ENCODE results near the gene CAMK1D. TPM values are rescaled to one million over a fixed set of nuclear protein-coding genes. Genes with fewer than 3 reads are reported as not detected.
A peak's percentile ranks its signal among the peaks of the same experiment; 100 is the strongest.

Gene CAMK1D
- total RNA-seq, 4 donors from 2014 or later: 5.6 to 23.9 (median 7.4) TPM

DNA sequence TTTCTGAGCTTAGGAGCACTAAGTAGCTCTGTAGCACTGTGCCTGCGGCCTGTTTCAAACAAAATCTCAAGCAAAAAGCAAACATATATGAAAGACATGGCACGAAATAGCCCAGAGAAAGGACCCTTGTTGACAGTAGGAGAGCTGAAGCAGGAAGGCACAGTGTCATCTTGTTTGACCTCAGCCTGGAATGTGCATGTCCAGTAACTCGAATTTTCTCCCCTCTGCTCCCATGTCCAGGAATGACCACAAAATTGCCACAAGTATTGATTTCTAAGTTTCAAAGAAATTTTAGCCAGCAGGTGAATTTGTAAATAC lies 351.2 kb downstream of the CAMK1D start:
- Histone ChIP-seq H3K36me3 (no peaks in the 10 kb centered on the region), H3K27ac (peak overlapping the region in 1 of 4 donors; percentile 65), H3K27me3 (no peaks in the 10 kb centered on the region), H3K9me3 (no peaks in the 10 kb centered on the region), H3K4me1 (peaks cover 0 to 14% (median 0%) of the 10 kb centered on the region in 4 donors), H3K4me3 (no peak overlapping the region)
- TF ChIP-seq POLR2A (IDR thresholded peaks at IDR 0.05): no peak
- no peak for TF ChIP-seq CTCF (IDR thresholded peaks at IDR 0.05)
- DNase-seq: no peak

GRCh38 chr10:12701696-12702095 lies 352.3 kb downstream of the CAMK1D start:
- no peak overlapping the region for H3K27ac ChIP-seq

GRCh38 chr10:12702215-12702770 lies 352.9 kb downstream of the CAMK1D start:
- no peak for DNase-seq
- Histone ChIP-seq H3K36me3 (no peaks in the 10 kb centered on the region), H3K27me3 (no peaks in the 10 kb centered on the region), H3K4me1 (peaks cover 0 to 14% (median 0%) of the 10 kb centered on the region in 4 donors), H3K27ac (no peak overlapping the region), H3K9me3 (no peaks in the 10 kb centered on the region), H3K4me3 (no peak overlapping the region)
- TF ChIP-seq CTCF (IDR thresholded peaks at IDR 0.05) (no peak), POLR2A (IDR thresholded peaks at IDR 0.05) (no peak)

More at GRCh38 chr10:12701696-12702095, 352.3 kb downstream of the CAMK1D start:
- H3K9me3 ChIP-seq: no peaks in the 10 kb centered on the region
- H3K27me3 ChIP-seq: no peaks in the 10 kb centered on the region
- H3K4me1 ChIP-seq: peaks cover 0 to 14% (median 0%) of the 10 kb centered on the region in 4 donors
- H3K4me3 ChIP-seq: no peak overlapping the region
- TF ChIP-seq POLR2A (IDR thresholded peaks at IDR 0.05): no peak
- TF ChIP-seq CTCF (IDR thresholded peaks at IDR 0.05): no peak
- DNase-seq: no peak
- H3K36me3 ChIP-seq: no peaks in the 10 kb centered on the region

DNA sequence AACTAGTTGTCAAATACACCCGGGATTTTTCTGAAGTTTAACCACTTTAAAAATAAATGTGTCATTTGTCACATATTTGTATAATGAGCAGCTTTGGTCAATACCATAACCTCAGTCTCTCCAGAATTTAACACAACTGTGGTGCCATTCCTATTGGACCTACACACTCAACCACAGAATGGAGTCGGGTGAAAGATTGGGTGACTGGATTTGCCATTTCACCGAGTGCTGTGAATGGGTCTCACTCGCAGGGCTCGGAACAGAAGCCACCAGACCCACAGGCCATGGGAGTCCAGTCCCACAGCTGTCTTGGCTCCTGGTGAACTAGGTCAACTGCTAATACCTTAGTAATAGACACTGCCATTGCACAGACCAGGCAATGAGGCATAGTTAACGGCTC lies 353.8 kb downstream of the CAMK1D start:
- H3K27ac ChIP-seq: no peak overlapping the region
- no peak for TF ChIP-seq CTCF (IDR thresholded peaks at IDR 0.05)
- no peak for TF ChIP-seq POLR2A (IDR thresholded peaks at IDR 0.05)
- H3K4me3 ChIP-seq: no peak overlapping the region

DNA sequence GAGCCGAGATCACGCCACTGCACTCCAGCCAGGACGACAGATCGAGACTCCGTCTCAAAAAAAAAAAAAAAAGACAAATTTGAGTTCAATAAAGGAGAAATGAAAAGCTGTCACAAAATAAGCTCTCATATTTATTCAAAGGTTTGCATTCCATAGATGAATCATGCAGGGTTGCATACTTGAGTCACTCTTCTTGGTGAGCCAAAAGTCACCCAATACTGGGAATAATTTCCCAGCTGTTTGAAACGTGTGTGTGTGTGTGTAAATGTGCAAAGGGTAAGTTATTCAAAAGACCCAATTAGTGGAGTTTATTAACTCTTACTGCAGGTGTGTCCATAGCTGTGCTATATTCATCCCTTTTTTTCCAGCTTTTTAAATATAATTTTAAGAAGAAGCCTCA lies 354.5 kb downstream of the CAMK1D start:
- H3K9me3 ChIP-seq: no peaks in the 10 kb centered on the region
- H3K27ac ChIP-seq: no peak overlapping the region
- TF ChIP-seq CTCF (IDR thresholded peaks at IDR 0.05) (no peak), POLR2A (IDR thresholded peaks at IDR 0.05) (no peak)
- peaks cover 0 to 23% (median 0%) of the 10 kb centered on the region in 4 donors for H3K4me1 ChIP-seq
- H3K27me3 ChIP-seq: no peaks in the 10 kb centered on the region
- no peak overlapping the region for H3K4me3 ChIP-seq
- H3K36me3 ChIP-seq: no peaks in the 10 kb centered on the region
- no peak for DNase-seq

More for the DNA sequence above, 353.8 kb downstream of the CAMK1D start:
- H3K4me1 ChIP-seq: peaks cover 0 to 20% (median 0%) of the 10 kb centered on the region in 4 donors
- no peaks in the 10 kb centered on the region for H3K9me3 ChIP-seq
- H3K27me3 ChIP-seq: no peaks in the 10 kb centered on the region
- H3K36me3 ChIP-seq: no peaks in the 10 kb centered on the region
- no peak for DNase-seq

DNA sequence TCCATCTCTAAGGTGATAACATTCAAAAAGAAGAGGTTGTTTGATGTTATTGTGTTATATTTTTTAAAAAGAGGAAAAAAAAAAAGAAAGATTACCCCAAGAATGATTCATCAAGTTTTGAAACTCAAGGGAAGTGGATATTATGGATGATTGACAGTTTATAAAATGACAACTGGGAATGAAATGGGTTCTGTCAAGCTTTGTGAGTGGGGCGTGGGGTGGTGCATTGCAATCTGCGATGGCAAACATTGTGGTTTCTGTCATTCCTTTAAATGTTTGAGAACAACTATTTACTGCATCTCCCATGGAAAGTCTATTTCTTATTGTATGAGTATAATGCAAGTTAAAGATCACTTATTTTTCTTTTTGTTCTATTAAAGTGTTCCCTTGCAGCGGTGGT lies 355.1 kb downstream of the CAMK1D start:
- no peak for DNase-seq
- TF ChIP-seq CTCF (IDR thresholded peaks at IDR 0.05) (no peak), POLR2A (IDR thresholded peaks at IDR 0.05) (no peak)
- H3K27me3 ChIP-seq: no peaks in the 10 kb centered on the region
- peaks cover 0 to 23% (median 0%) of the 10 kb centered on the region in 4 donors for H3K4me1 ChIP-seq
- H3K9me3 ChIP-seq: no peaks in the 10 kb centered on the region
- H3K36me3 ChIP-seq: no peaks in the 10 kb centered on the region
- no peak overlapping the region for H3K4me3 ChIP-seq
- H3K27ac ChIP-seq: no peak overlapping the region
